ENCODE measurements around the gene PYY.

The PYY gene

DNA sequence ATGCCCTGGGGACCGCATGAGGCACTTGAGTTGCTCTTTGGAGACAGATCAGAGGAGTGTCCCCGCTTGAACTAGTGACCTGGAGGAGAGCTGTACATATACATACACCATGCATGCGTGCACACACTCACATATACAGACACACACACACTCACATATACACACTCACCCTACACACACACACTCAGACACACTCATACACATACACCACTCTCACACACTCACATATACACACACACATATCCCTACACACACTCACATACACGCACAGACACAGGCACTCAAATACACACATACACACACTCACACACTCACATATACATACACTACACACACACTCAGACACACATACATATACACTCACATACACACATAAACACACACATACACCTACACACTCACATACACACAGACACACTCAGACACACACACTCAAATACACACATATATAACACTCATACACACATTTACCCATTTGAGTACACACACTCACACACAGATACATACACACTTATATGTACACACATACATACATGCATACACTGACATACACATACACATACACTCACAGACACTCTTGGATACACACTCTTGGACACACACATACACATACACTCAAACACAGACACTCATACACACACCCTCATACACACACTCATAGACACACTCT lies 41.0 kb downstream of the PYY start:
- DNase-seq = no peak

GRCh38 chr17:43911904-43912303 lies 41.8 kb downstream of the PYY start:
- no peak for DNase-seq

DNA sequence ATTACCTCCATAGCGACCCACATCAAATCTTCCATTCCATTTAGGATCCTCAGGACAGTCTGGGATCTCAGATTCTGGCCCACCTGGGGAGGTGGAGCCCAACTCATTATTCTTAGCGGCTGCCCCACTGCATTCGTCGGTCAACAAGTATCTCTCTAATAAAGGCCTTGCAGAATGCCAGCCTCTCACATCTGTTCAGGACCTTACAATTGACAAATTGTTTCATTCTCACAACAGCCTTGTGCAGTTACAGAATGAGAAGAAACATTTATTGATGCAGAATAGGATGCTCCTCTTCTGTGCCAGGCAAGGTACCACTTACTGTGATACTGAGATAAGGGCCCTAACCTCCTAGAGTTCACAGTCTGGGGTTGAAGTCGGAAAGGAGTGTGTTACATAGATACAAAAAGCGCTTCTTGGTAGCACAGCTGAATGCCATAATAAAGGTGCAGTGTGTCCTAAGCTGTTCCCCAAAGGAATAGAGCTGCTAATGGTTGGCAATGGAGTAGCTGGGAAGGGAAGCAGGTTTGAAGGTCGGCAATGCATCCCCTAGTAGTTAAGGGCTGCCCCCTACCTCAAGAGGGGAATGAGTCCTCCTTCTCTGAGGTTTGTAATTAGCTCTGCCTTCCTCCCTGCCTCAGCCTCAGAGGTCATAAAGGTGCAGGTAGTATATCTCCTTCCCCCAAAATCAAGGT lies 44.1 kb downstream of the PYY start:
- no peak for DNase-seq

GRCh38 chr17:43907998-43908721 lies 45.6 kb downstream of the PYY start:
- DNase-seq = peak; percentile 38

GRCh38 chr17:43907425-43907981 lies 46.2 kb downstream of the PYY start, which contains the start of gene MPP2:
TSS of gene MPP2 (minus strand) at chr17:43907536. CDS start at chr17:43904460, 3,076 bp downstream.
- DNase-seq = peak; percentile 51

GRCh38 chr17:43906951-43907424 lies 46.8 kb downstream of the PYY start:
- DNase-seq = peak; percentile 27

- peak; percentile 53 for DNase-seq
Measured at GRCh38 chr17:43905985-43906852, 47.5 kb downstream of the PYY start.

DNA sequence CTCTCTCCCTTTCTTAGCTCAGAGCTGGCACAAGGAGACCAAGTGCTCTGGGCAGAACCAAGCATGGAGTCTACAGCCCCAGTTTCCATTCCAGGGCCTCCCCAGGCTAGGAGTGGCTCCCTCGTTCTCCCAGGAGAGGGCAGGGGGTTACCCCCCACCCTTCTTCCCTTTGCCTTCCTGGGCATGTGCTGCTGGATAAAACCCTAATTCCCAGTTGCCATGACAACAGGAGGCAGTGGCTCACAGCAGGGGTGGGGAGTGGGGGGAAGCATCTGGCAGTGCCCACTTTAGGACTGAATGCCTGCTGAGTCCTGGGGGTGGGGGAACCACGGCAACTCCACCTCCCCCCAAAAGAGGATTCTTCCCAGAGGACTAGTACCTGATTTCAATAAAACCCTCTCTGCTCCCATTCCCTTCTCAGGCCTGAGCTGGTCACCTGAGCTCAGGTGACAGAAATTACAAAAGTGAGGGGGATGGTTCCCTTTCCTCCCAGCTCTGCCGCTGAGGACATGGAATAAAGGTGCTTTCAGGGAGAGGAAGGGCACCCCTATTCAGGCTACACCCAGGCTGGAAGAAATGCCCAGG lies 48.2 kb downstream of the PYY start:
- DNase-seq = no peak
